GM19239 (cell line): ENCODE data around the gene PDE9A.

Source experiments
- DNase-seq: peaks from one replicate; pipeline ENCODE4 v3.0.0; 2011; ENCODE audit warnings: low spot score; ENCODE audit not compliant: insufficient read length
- FAIRE-seq: peaks from 2 replicates; lab custom pipeline; 2011; peaks lifted over from hg19 to GRCh38; lab: Jason Lieb, UNC

Gene PDE9A

DNA sequence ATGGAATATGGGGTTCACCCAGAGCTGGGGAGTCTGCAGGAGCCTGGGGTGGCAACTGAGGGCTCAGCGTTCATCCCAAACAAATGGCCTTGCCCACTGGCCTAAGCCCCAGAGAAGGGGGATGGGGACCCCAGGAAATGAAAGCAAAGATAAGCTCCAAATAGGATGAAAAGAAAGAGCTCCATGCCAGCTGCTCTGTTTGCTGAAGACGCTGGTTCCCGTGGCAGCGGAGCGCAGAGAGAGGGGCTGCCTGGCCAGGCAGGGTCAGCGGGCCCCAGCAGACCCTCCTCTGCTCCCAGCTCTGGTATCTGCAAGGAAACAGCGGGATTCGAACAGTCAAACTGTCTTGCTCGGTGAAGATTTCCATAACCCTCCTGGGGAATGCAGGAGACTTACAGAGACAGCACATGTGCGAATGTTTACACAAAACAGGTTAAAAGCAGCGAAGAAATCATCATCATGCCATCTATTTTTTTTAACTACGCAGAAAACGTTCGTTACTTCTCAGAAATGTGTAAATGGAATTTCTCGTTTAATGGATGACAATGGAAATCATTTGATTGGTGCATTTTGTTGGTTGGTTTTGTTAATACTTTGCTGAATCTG, 94.4 kb downstream of the PDE9A start:
- FAIRE-seq (no peak), DNase-seq (no peak)

DNA sequence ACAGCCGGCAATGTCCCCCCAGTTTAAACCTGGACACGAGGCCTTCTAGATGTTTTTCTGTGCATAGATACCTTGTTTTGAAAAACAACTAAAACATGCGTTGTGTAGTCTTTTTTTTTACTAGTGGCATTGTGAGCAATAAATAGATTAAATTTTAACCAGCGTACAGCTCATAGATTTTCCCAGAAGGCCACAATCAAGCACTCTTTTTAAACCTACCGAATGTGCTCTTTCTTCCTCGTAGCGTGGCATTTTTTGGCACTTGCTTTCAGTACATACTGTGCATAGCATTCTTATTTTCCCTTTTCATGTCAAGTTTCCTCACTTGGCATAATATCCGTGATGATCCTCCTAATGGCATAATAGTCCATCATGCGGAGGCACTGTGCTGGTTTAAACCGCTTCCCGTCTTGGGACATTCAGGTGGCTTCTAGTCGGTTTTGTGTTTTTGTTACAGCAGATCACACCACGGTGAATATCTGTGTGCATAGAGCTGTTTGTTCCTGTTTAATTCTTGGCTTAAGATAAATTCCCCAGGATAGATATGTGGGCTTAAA, 95.3 kb downstream of the PDE9A start:
- DNase-seq: no peak
- no peak for FAIRE-seq

DNA sequence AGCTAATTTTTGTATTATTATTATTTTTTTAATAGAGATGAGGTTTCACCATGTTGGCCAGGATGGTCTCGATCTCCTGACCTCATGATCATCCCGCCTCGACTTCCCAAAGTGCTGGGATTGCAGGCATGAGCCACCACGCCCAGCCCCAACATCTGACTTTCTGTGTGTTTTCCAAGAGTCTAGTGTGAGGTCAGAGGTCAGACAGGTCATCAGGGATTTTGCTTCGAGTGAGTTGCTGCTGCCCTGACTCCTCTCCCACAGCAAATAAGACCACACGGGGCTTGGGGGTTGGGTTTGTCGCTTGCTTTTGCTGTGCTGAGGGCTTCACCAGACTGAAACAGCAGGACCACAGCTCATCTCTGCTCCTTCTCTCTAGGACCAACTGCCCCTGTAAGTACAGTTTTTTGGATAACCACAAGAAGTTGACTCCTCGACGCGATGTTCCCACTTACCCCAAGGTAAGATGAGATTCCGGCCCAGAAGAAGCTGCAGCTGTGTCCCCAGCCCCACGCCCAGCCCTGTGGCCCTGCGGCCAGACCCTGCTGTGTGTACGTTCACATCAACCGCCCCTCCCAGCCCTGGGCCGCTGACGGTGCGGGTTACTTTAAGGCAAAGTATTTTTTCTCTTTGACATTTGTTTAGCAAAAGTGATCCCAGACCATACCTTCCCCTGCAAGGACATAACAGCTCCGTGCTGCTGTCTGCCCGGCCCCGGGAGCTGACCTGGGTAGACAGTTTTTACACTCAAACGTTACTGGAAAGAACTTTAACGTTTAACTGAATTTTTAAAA, 97.5 kb downstream of the PDE9A start:
- no peak for DNase-seq
- no peak for FAIRE-seq

DNA sequence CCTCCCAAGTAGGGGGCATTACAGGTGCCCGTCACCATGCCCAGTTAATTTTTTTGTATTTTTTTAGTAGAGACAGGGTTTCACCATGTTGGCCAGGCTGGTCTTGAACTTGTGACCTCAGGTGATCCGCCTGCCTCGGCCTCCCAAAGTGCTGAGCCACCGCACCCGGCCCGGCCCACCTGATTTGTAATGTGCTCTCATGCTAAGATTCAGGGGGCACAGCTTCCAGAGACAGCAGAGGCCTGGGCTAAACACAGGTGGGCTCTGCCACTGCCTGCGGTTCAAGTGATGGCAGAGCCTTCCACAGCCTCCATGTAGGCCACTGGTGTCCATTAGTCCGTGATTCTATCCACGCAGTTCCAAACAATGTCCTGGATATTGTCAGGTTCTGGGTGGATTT, 98.4 kb downstream of the PDE9A start:
- no peak for FAIRE-seq

DNA sequence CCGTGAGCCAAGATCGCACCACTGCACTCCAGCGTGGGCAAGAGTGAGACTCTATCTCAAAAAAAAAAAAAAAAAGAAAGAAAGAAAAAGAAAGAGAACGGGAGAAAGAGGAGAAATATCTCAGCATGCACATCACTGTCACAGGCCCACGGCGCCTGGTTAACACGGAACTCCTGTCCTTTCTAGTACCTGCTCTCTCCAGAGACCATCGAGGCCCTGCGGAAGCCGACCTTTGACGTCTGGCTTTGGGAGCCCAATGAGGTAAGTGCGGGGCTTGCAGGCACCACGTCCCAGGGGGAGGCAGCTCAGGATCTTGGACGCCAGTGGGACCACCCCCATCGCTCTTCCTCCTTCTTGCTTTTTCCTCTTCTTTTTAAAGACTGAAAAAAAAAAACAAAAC, 100.4 kb downstream of the PDE9A start:
- DNase-seq (no peak), FAIRE-seq (no peak)

More for the DNA sequence above, 98.4 kb downstream of the PDE9A start:
- DNase-seq: no peak

DNA sequence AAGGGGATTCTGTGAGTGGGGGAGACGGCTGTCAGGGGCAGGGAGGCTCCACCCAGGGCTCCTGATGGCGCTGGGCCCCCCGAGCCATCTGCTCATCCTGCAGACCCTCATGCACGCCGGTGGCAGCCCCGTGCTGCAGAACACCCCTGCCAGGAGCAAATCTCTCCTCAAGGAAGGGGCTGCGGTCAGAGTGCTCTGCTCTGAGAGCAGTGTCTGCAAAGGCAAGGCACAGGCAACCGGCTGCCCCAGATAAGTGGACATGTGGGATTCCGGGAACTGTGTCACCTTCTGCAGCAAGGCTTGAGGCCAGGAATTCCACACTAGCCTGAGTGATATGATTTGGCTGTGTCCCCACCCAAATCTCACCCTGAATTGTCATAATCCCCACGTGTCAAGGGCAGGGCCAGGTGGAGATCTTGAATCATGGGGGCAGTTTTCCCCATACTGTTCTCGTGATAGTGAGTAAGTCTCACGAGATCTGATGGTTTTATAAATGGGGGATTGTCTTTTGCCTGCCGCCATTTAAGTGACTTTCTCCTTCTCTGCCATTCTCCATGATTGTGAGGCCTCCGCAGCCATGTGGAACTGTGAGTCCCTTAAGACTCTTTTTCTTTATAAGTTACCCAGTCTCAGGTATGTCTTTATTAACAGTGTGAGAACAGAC, 101.0 kb downstream of the PDE9A start:
- DNase-seq: no peak
- FAIRE-seq: no peak

DNA sequence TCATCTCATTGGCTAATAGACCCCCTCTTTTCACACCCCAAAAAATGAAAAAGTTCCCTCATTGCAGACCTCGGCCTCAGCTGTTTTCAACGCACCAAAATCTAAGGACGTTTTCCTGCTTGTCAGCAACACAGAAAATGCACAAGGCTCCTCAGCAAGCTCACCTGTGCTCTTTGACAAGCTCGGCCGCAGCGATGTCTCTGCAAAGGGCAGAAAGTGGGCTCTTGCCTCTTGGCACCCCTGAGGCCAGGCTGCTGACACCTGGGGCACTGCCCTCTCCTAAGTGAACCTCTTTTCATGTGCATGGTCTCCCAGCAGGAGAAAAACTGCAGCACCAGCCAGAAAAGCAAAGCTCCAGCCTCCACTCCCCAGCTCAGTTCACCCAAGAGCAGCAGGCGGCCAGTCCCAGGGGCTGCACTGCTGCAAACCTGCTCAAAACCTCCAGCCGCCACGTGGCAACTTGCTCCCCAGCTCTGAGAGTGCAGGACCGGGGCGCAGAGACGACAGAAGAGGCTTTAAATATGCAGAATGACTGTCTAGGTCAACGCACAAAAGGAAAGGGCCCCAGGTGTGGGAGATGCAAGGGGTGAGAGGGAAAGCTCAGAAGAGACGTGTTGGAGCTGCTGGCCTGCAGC, 101.7 kb downstream of the PDE9A start:
- FAIRE-seq: no peak

DNA sequence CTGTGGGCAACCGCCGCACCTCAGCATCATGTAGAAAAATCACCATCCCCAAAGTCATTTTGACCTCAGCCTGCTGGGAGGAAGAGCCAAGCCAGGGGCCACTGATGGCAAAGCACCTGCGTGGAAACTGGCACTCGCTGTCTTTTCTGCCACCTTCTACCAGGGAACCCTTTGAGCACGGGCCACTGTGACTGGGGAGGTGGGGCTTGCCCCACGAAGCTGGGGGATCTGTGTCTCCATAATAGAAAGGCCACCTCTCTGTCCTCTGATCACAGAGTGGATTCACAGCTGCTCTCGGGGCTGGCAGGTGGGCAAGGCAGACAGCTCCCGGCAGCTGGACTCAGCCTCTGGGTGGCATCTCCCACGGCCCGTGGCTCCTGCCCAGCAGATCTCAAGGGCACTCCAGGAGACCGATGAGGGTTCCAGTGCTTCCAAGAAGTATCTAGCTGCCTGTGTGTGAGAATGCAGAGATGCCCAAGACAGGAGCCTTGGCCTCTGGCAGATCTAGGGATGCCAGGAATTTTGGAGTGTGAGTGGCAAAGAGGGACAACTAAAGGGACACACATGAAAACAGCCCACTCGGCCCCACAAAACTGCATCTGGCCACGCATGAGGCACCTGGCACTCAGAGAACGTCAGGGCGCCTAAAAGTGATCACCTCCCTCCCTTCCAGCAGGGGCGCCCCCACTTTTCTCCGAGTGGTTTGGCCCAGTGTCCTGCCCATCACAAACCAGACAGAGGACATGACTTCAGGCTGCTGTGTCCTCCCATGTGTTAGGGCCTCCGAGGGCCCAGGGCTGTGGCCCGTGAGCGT, 102.6 kb downstream of the PDE9A start:
- FAIRE-seq (no peak), DNase-seq (no peak)

More for the DNA sequence above, 101.7 kb downstream of the PDE9A start:
- no peak for DNase-seq

DNA sequence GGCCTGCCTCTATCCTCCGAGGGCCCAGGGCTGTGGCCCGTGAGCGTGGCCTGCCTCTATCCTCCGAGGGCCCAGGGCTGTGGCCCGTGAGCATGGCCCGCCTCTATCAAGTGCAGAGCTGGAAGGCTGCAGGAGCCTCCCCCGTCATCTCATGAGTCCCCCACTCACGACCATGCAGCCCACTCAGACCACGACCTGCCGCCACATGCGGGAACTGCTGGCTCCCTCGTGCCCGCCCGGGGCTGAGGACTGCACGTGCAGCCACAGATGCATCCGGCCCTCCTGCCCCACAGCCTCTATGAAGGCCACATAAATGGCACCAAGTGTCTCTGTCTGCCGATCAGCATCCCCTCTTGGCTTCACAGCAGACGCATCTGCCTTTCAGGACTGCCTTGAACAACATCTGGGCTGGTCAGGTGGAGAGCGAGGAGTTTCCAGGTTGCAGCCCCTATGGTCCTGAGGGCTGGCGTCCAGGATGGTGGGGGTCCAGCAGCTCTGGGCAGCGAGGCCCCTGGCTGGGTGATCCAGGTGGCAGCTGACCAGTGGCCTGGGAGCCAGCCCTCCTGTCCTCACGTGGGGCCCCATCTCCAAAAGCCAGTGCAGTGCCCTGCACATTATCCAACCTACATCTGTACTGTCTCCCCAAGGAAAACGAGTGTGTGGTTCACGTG, 103.3 kb downstream of the PDE9A start:
- FAIRE-seq: no peak

DNA sequence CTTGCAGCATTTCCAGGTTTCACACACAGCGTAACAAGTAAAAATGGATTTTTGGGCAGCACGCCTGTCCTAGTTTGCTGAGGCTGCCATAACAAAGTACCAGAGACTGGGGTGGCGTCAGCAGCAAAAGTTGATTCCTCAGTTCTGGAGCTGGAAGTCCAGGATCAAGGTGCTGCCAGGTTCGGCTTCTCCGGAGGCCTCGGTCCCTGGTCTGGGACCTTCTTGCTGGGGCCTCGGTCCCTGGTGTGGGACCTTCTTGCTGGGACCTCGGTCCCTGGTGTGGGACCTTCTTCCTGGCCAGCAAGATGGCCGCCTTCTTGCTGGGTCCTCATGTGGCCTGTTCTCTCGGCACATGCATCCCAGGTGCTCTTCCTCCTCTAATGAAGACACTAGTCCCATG, 104.0 kb downstream of the PDE9A start:
- DNase-seq (no peak), FAIRE-seq (no peak)

More for the DNA sequence above, 103.3 kb downstream of the PDE9A start:
- DNase-seq: no peak

DNA sequence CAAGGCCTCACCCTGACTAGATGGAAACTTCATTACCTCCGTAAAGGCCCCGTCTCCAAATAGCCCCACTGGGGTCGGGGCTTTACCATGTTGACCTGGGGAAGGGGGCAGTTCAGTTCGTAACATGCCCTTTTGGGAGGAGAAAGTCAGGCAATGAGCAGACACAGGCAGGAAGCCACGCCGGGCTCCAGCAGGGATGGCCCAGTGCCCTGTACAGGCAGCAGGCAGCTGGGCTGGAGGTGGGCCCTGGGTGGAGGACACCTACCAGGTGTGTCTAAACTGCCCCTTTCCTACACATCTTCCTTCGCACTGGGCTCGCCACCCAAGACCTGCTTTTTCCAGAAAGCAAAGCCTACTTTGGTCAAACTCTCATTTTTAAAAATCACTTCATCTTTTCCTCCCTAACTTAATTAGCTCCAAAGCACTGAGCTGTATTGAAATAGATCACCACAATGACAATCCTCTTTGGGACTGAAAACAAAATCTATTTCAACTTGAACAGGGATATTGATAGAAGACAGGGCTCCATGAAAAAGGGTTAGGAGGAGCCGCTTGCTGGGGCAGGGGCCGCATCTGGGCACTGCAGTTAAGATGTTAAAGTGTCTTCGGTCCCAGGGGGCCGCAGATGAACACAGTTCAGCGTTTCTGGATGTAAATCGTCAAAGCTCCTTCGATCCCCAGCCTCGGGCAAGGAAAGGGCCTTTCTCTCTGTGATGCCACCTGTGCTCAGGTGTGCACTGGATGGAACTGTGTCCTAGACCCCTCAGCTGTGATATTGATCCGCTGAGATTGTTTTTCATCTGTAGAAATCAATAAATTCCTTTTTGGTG, 104.6 kb downstream of the PDE9A start:
- DNase-seq (no peak), FAIRE-seq (no peak)

DNA sequence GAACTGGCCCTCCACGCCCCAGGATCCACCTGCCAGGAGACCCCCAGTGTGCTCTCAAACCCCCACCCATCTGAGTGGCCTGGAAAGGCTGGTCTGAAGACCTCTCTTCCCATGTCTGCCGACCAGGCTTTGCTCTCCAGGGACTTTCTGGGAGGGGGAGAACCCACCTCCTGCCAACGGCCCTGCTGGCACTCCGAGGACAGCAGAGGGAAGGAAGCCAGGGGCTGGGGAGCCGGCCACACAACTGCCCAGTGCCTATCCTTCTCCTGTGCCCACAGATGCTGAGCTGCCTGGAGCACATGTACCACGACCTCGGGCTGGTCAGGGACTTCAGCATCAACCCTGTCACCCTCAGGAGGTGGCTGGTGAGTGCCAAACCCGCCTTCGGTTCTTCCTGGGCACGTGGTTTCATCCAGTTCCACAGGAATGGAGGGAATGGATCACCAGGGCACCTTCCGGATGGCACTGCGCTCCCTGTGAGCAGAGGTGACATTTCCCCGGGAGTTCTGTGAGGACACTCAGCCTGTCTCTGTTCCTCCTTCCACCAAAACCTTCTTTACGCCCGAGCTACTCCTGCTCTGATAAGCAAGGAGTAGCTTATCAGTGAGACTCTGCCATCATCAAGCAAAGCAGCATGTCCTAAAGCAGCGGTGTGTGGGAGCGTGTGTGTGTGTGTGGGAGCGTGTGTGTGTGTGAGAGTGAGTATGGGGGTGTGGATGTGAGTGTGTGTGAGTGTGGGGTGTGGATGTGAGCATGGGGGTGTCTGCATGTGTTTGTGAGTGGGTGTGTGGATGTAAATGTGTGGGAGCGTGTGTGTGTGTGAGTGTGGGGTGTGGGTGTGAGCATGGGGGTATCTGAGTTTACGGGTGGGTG, 105.5 kb downstream of the PDE9A start:
- FAIRE-seq: no peak

DNA sequence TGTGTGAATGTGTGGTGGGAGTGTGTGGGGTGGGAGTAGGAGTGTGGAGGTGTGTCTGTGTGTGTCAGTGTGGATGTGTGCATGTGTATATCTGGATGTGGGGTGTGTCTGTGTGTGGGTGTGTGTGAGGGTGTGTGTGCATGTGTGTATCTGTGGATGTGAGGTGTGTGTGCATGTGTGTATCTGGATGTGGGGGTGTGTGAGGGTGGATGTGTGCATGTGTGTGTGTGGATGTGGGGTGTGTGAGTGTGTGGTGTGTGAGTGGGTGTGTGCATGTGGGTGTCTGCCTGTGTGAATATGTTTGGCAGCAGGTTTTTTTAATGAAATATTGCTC, 106.1 kb downstream of the PDE9A start:
- FAIRE-seq: no peak
- DNase-seq: no peak

More for the DNA sequence above, 105.5 kb downstream of the PDE9A start:
- no peak for DNase-seq

DNA sequence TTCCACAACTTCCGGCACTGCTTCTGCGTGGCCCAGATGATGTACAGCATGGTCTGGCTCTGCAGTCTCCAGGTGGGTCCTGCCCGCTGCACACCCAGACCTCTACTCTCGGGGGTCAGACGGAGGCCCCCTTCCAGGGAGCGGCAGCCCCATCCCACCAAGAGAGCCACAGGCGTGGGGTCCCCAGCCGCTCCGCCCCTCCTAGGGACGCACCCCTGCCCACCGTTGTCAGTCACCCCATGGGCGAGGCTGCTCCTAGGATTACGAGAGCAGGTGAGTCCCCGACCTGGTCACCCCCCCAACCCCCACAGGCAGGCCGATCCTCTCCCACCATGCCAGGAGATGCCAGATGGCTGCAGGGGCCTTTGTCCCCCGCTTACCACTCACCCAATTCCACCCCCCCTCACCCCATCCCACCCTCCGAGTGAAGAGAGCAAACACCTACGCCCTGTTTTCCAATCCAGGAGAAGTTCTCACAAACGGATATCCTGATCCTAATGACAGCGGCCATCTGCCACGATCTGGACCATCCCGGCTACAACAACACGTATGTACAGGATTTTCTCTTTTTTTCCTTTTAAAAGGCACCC, 107.0 kb downstream of the PDE9A start:
- DNase-seq (no peak), FAIRE-seq (no peak)

DNA sequence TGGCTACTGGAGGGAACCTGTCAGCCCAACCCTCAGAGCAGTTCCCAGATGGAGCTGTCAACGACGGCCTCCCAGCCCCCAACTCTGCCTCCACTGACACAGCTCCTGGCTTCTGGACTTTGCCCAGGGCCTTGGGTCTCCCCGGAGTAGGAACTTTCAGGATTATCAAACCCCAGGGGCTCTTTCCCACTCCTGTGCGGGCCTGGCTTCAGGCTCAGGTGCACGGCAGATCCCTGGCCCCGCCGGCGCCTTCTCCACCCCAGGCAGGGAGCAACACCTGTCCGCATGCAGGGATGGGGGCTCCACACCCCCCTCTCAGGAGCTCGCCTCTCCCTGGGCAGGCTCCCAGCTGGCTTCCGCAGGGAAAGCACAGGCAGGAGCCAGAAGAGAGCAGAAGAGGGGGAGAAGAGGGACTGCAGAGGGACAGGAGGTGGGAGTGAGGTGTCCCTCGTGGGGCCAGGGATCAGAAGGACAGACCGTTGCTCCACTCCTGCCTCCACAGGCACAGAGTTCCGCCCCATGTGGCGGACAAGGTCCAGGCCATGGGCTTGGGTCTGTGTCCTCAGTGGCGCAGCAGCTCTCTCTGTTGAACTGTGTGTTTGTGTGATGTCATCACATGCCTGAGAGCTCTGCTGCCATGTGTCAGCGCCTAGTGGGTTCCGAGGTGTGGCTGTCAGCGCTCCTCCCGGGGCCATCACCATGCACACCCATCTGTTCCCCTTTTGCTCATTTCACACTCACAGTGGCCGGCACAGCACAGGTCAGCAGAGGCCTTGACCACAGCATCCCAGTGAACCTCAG, 107.7 kb downstream of the PDE9A start:
- DNase-seq: no peak
- no peak for FAIRE-seq

DNA sequence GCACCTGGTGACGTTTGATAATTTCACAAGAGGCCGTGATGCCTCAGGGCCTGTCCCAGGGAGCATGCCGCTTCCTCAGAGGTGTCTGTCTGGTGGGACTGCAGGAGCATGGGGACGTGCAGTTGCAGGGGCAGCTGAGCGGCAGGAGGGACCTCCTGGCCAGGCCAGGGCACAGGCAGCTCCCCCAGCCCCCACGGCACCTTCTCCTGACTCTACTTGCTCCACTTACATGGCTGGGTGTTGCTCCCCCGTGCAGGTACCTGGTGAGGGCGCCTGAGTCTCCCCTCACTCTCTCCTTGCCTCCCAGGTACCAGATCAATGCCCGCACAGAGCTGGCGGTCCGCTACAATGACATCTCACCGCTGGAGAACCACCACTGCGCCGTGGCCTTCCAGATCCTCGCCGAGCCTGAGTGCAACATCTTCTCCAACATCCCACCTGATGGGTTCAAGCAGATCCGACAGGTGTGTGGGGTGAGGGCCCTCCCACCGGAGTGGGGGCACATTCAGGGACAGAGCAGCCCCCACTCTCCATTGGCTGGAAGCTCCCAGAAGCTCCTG, 108.4 kb downstream of the PDE9A start:
- DNase-seq: no peak
- FAIRE-seq: no peak
